HG03342 (cell line): ENCODE measurements around the gene EXOC6B.

ENCODE experiments used
- ATAC-seq: cut with Tn5 transposase; IDR thresholded peaks from one replicate; pipeline ENCODE4 v1.9.1; 2021; ENCODE audit warnings: mild to moderate bottlenecking, moderate library complexity; ENCODE audit not compliant: unreplicated experiment

Gene EXOC6B

GRCh38 chr2:72830273-72830672 lies 4.4 kb upstream of the EXOC6B start:
- ATAC-seq = no peak

- ATAC-seq = no peak
Measured at GRCh38 chr2:72828840-72829507, 3.1 kb upstream of the EXOC6B start.

GRCh38 chr2:72827966-72828646 lies 2.3 kb upstream of the EXOC6B start:
- no peak for ATAC-seq

- no peak for ATAC-seq
Measured at GRCh38 chr2:72827487-72827886, 1.7 kb upstream of the EXOC6B start.

- ATAC-seq = no peak
Measured at GRCh38 chr2:72826156-72826477, 284 bp upstream of the EXOC6B start.

GRCh38 chr2:72824224-72824842 lies 1.5 kb downstream of the EXOC6B start:
- ATAC-seq = no peak

GRCh38 chr2:72822794-72823193 lies 3.0 kb downstream of the EXOC6B start:
- ATAC-seq = no peak

GRCh38 chr2:72821983-72822382 lies 3.9 kb downstream of the EXOC6B start:
- no peak for ATAC-seq

- no peak for ATAC-seq
Measured at GRCh38 chr2:72821118-72821517, 4.7 kb downstream of the EXOC6B start.

GRCh38 chr2:72819501-72819900 lies 6.3 kb downstream of the EXOC6B start:
- no peak for ATAC-seq

- no peak for ATAC-seq
Measured at GRCh38 chr2:72815655-72816278, 10.1 kb downstream of the EXOC6B start.

GRCh38 chr2:72813841-72814240 lies 12.0 kb downstream of the EXOC6B start:
- ATAC-seq = no peak

- no peak for ATAC-seq
Measured at GRCh38 chr2:72810165-72810564, 15.7 kb downstream of the EXOC6B start.

- ATAC-seq = no peak
Measured at GRCh38 chr2:72809095-72809494, 16.7 kb downstream of the EXOC6B start.

- no peak for ATAC-seq
Measured at GRCh38 chr2:72806280-72806945, 19.4 kb downstream of the EXOC6B start.

GRCh38 chr2:72803626-72804320 lies 22.1 kb downstream of the EXOC6B start:
- ATAC-seq = no peak

GRCh38 chr2:72803151-72803550 lies 22.7 kb downstream of the EXOC6B start:
- ATAC-seq = no peak

GRCh38 chr2:72800492-72800891 lies 25.3 kb downstream of the EXOC6B start:
- no peak for ATAC-seq

- no peak for ATAC-seq
Measured at GRCh38 chr2:72797740-72798139, 28.1 kb downstream of the EXOC6B start.

GRCh38 chr2:72796766-72797165 lies 29.1 kb downstream of the EXOC6B start:
- ATAC-seq = no peak

- no peak for ATAC-seq
Measured at GRCh38 chr2:72794572-72794971, 31.3 kb downstream of the EXOC6B start.
